Sigmoid colon (tissue), 7 donors: ENCODE results near the gene HES6. TPM values are rescaled to one million over a fixed set of nuclear protein-coding genes. Genes with fewer than 3 reads are reported as not detected.

Source experiments
- DNase-seq: peaks from one replicate; pipeline ENCODE4 v3.0.0-alpha.2; 2019
- H3K27ac ChIP-seq, 4 donors: fragments of 200-600 bp; sonication (generic); one replicate each; pipeline ENCODE4 v1.5.1; 2016 to 2019; ENCODE audit warnings: mild to moderate bottlenecking in 1 of 4
- H3K27me3 ChIP-seq, 3 donors: fragments of 200-600 bp; sonication (generic); one replicate each; pipeline ENCODE4 v1.5.1; 2019; ENCODE audit warnings: mild to moderate bottlenecking in 1 of 3
- H3K36me3 ChIP-seq, 4 donors: fragments of 200-600 bp; sonication (generic); one replicate each; pipeline ENCODE4 v1.5.1; 2016 to 2019
- H3K4me1 ChIP-seq, 4 donors: fragments of 200-600 bp; sonication (generic); one replicate each; pipeline ENCODE4 v1.5.1; 2017 to 2019
- H3K4me3 ChIP-seq, 4 donors: fragments of 200-600 bp; sonication (generic); one replicate each; pipeline ENCODE4 v1.5.1; 2017 to 2019; ENCODE audit warnings: mild to moderate bottlenecking in 2 of 4, moderate library complexity in 1 of 4
- H3K9me3 ChIP-seq, 4 donors: fragments of 200-600 bp in 3 of 4; sonication (generic) in 3 of 4; one replicate each; pipeline versions ENCODE4 v1.5.1 to v1.6.1; 2013 to 2019
- EP300 ChIP-seq, 4 donors: sonication (generic); formaldehyde crosslinking; IDR thresholded peaks; one replicate each; pipeline ENCODE4 v1.6.1; 2017; ENCODE audit warnings: antibody characterized with exemption in 4 of 4
- POLR2A ChIP-seq, 2 donors: fragments of 450-650 bp; IDR thresholded peaks; one replicate each; pipeline ENCODE4 v1.6.1; 2016; ENCODE audit warnings: antibody characterized with exemption in 2 of 2, mild to moderate bottlenecking in 2 of 2, moderate library complexity in 2 of 2
- POLR2AphosphoS5 ChIP-seq, 4 donors: sonication (generic); formaldehyde crosslinking; IDR thresholded peaks; one replicate each; pipeline ENCODE4 v1.6.1; 2017; ENCODE audit warnings: antibody characterized with exemption in 4 of 4
- whole genome bisulfite sequencing, 2 donors: extraction: QIAGEN DNeasy Blood & Tissue Kit; methylation state at CpG; one replicate each; pipeline ENCODE4 v1.1.7; 2013; 5-methylcytosine and 5-hydroxymethylcytosine counted together
- intact Hi-C: fragments of 100-400 bp; cut with DNase I; formaldehyde crosslinking; loops from one replicate; pipeline ENCODE4 v1.15.1; 2023
- polyA plus RNA-seq, 3 donors: library from polyadenylated mRNA; stranded (reverse); fragments of 200-250 nt; gene quantifications; one replicate each; pipeline ENCODE4 v1.2.3, GENCODE V29; 2013
- total RNA-seq, 4 donors: library from RNA; depleted of rRNA; stranded (reverse); fragments of >200 nt; gene quantifications; one replicate each; pipeline ENCODE4 v1.1.0, GENCODE V29; 2016
- TF ChIP-seq, protein P1 (sequence below), 4 experiments: fragments of 450-650 bp in 3 of 4; fragments of 200-600 bp in 1 of 4; IDR thresholded peaks; one replicate each; pipeline ENCODE4 v1.5.1; 2016 to 2019; ENCODE audit warnings: antibody characterized with exemption in 4 of 4, mild to moderate bottlenecking in 3 of 4, moderate library complexity in 2 of 4
- donor health status: healthy with polysubstance abuse.
- donor health status: Bipolar disorder and iron deficiency.
- donor health status: healthy.

HES6 gene
- total and polyA plus RNA-seq, 7 donors = 13.2 to 59.2 (median 27.3) TPM

DNA sequence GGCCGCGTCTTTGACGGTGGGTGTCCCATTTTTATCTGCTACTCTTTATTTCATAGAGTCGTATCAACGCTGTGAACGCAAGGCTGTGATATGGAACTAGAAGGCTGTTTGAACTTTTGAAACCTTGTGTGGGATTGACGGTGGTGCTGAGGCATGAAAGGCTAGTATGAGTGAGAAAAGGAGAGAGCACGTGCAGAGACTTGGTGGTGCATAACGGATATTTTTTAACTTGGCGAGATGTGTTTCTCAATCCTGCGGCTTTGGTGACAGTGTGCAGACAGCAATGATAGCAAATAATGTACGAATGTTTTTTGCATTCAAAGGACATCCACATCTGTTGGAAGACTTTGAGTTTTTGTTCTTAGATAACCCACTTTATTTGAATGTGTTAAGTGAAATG, 6.2 kb downstream of the HES6 start:
- no peak for DNase-seq
- intact Hi-C loops = no loop called here
- no peaks in the 10 kb centered on the region for H3K36me3 ChIP-seq

GRCh38 chr2:238231809-238232208, 8.0 kb downstream of the HES6 start:
- Histone ChIP-seq H3K27me3 (no peaks in the 10 kb centered on the region), H3K4me1 (peaks cover 0 to 59% (median 40%) of the 10 kb centered on the region in 4 donors), H3K36me3 (no peaks in the 10 kb centered on the region), H3K27ac (peak overlapping the region in 3 of 4 donors; percentile 27 to 84 (median 79)), H3K4me3 (peak overlapping the region; percentile 31 to 56 (median 48)), H3K9me3 (no peaks in the 10 kb centered on the region)
- intact Hi-C loops = no loop called here
- no peak for TF ChIP-seq EP300 (IDR thresholded peaks at IDR 0.05)
- no peak for TF ChIP-seq POLR2AphosphoS5 (IDR thresholded peaks at IDR 0.05)
- no peak for TF ChIP-seq POLR2A (IDR thresholded peaks at IDR 0.05)
- TF ChIP-seq, protein P1, sequence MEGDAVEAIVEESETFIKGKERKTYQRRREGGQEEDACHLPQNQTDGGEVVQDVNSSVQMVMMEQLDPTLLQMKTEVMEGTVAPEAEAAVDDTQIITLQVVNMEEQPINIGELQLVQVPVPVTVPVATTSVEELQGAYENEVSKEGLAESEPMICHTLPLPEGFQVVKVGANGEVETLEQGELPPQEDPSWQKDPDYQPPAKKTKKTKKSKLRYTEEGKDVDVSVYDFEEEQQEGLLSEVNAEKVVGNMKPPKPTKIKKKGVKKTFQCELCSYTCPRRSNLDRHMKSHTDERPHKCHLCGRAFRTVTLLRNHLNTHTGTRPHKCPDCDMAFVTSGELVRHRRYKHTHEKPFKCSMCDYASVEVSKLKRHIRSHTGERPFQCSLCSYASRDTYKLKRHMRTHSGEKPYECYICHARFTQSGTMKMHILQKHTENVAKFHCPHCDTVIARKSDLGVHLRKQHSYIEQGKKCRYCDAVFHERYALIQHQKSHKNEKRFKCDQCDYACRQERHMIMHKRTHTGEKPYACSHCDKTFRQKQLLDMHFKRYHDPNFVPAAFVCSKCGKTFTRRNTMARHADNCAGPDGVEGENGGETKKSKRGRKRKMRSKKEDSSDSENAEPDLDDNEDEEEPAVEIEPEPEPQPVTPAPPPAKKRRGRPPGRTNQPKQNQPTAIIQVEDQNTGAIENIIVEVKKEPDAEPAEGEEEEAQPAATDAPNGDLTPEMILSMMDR (IDR thresholded peaks at IDR 0.05) = no peak
- WGBS, 2 donors = 64 to 81% methylated on average over 21 of the region's 21 CpGs
- no peak for DNase-seq

More for the DNA sequence above, 6.2 kb downstream of the HES6 start:
- TF ChIP-seq POLR2A (IDR thresholded peaks at IDR 0.05) = no peak
- no peak for TF ChIP-seq EP300 (IDR thresholded peaks at IDR 0.05)
- TF ChIP-seq POLR2AphosphoS5 (IDR thresholded peaks at IDR 0.05) = no peak
- TF ChIP-seq, protein P1 (IDR thresholded peaks at IDR 0.05) = no peak
- no peaks in the 10 kb centered on the region for H3K9me3 ChIP-seq
- H3K27ac ChIP-seq = no peak overlapping the region
- peaks cover 0 to 48% (median 24%) of the 10 kb centered on the region in 4 donors for H3K4me1 ChIP-seq
- H3K27me3 ChIP-seq = no peaks in the 10 kb centered on the region
- no peak overlapping the region for H3K4me3 ChIP-seq
- WGBS, 2 donors = 84 to 90% methylated on average over 12 of the region's 12 CpGs

- Histone ChIP-seq H3K9me3 (no peaks in the 10 kb centered on the region), H3K27ac (peak overlapping the region; percentile 27 to 84 (median 77)), H3K4me1 (peaks cover 0 to 64% (median 45%) of the 10 kb centered on the region in 4 donors), H3K36me3 (no peaks in the 10 kb centered on the region), H3K27me3 (no peaks in the 10 kb centered on the region), H3K4me3 (peak overlapping the region; percentile 31 to 56 (median 48))
- intact Hi-C loops = no loop called here
- WGBS, 2 donors = 6 to 59% methylated on average over 46 of the region's 46 CpGs
- TF ChIP-seq POLR2AphosphoS5 (IDR thresholded peaks at IDR 0.05) (peak; percentile 72 to 92 (median 76)), EP300 (IDR thresholded peaks at IDR 0.05) (no peak), POLR2A (IDR thresholded peaks at IDR 0.05) (no peak)
- TF ChIP-seq, protein P1 (IDR thresholded peaks at IDR 0.05) = no peak
- peak; percentile 91 for DNase-seq
Measured at GRCh38 chr2:238231251-238231793, 8.5 kb downstream of the HES6 start.

- Histone ChIP-seq H3K4me3 (peak overlapping the region in 3 of 4 donors; percentile 47 to 56 (median 50)), H3K36me3 (no peaks in the 10 kb centered on the region), H3K9me3 (no peaks in the 10 kb centered on the region), H3K27ac (peak overlapping the region in 3 of 4 donors; percentile 75 to 84 (median 79)), H3K4me1 (peaks cover 0 to 70% (median 52%) of the 10 kb centered on the region in 4 donors), H3K27me3 (no peaks in the 10 kb centered on the region)
- no peak for DNase-seq
- intact Hi-C loops = no loop called here
- 85 to 87% methylated on average over 5 of the region's 5 CpGs for WGBS, 2 donors
- TF ChIP-seq, protein P1 (IDR thresholded peaks at IDR 0.05) = no peak
Measured at GRCh38 chr2:238230699-238231098, 9.1 kb downstream of the HES6 start.

DNA sequence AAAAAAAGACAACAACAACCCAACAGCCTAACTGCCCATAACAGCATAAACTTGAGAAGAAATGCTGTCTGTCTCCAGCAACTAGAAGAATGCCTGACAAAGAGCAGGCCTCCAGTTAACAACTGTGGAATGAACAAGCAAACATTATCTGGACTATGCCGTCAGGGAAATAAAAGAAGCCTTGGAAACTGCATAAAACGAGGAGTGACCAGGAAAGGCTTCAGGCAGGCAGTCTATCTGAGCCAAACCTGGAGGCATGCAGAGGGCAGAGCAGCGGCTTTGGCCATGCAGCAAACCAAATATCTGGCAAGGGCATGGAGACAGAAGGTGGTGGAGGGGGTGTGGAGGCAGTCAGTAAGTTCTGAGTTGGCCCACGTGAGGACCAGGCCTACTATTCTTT, 11.1 kb downstream of the HES6 start:
- no peak overlapping the region for H3K4me3 ChIP-seq
- intact Hi-C loops = no loop called here
- H3K27ac ChIP-seq = peak overlapping the region; percentile 29 to 84 (median 77)
- no peaks in the 10 kb centered on the region for H3K36me3 ChIP-seq
- TF ChIP-seq POLR2AphosphoS5 (IDR thresholded peaks at IDR 0.05) (peak; percentile 73 to 91 (median 86)), POLR2A (IDR thresholded peaks at IDR 0.05) (no peak), EP300 (IDR thresholded peaks at IDR 0.05) (peak in 3 of 4 donors; percentile 38 to 65 (median 52))
- TF ChIP-seq, protein P1 (IDR thresholded peaks at IDR 0.05) = no peak
- no peaks in the 10 kb centered on the region for H3K27me3 ChIP-seq
- DNase-seq = peak; percentile 82
- no peaks in the 10 kb centered on the region for H3K9me3 ChIP-seq
- 22 to 74% methylated on average over 4 of the region's 4 CpGs for WGBS, 2 donors
- H3K4me1 ChIP-seq = peaks cover 0 to 71% (median 59%) of the 10 kb centered on the region in 4 donors
